NB4 (cell line): ENCODE data around the gene DSTN.

Experiments used
- CTCF ChIP-seq: IDR thresholded peaks from one replicate; pipeline ENCODE4 v1.5.1; 2012; ENCODE audit warnings: low read depth, low read length
- MAX ChIP-seq: IDR thresholded peaks from 2 replicates; pipeline ENCODE4 v1.6.1; 2011; ENCODE audit warnings: low read depth, low read length
- MYC ChIP-seq: IDR thresholded peaks from 2 replicates; pipeline ENCODE4 v1.6.1; 2011; ENCODE audit warnings: low read depth, low read length
- POLR2A ChIP-seq: IDR thresholded peaks from 2 replicates; pipeline ENCODE4 v1.6.1; 2011; ENCODE audit warnings: mild to moderate bottlenecking; ENCODE audit not compliant: insufficient read length; ENCODE audit errors: extremely low read depth

DNA sequence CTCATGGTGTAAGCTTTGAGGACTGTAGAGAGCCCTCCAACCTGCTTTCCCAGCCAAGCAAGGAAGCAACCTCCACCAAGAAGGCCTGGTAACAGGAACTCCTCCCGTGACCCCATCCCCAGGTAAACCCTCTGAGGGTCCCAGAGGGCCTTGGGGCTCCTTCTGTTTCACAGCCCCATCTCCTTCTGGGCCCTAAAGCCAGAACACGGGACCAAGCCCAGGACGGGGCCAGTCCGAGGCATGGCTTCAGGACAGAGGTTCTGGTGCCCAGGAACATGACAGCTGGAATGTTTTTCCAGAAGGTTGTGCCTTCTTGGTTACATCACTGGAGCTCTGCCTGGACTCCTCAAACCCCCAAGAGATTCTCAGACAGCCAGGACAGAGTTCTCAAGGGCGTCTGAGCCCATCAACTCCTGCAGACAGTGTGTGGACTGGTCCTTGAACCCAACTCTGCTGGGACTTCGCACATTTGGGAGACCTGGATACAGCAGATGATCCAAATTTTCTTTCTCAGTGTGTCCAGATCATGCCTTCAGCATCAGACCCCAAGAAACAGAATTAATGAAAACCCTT, 69.0 kb downstream of the DSTN start:
- TF ChIP-seq CTCF (no peak), MAX (no peak), POLR2A (no peak), MYC (no peak)
